DMS153 treated with DMSO at 0.1 percent for 48 hours (cell line): ENCODE measurements around the gene ACVRL1.

Source experiments
- DNase-seq: peaks from one replicate; lab custom pipeline; 2025; ENCODE audit not compliant: unreplicated experiment; lab: John Stamatoyannopoulos, UW

Gene ACVRL1

GRCh38 chr12:51896236-51896635 lies 11.1 kb upstream of the ACVRL1 start:
- DNase-seq, result no peak

- no peak for DNase-seq
Observed at GRCh38 chr12:51897181-51897580, 10.1 kb upstream of the ACVRL1 start.

GRCh38 chr12:51898506-51898905 lies 8.8 kb upstream of the ACVRL1 start:
- no peak for DNase-seq

- no peak for DNase-seq
Observed at GRCh38 chr12:51898937-51899336, 8.4 kb upstream of the ACVRL1 start.

GRCh38 chr12:51900323-51900889 lies 6.9 kb upstream of the ACVRL1 start:
- DNase-seq, result no peak

GRCh38 chr12:51901121-51901817 lies 6.0 kb upstream of the ACVRL1 start:
- no peak for DNase-seq

- no peak for DNase-seq
Observed at GRCh38 chr12:51901881-51902280, 5.4 kb upstream of the ACVRL1 start.

- no peak for DNase-seq
Observed at GRCh38 chr12:51904951-51905470, 2.3 kb upstream of the ACVRL1 start.

GRCh38 chr12:51905471-51906429 lies 1.6 kb upstream of the ACVRL1 start:
- no peak for DNase-seq

- DNase-seq, result no peak
Observed at GRCh38 chr12:51906430-51907082, 748 bp upstream of the ACVRL1 start.

GRCh38 chr12:51907856-51908425 lies 637 bp downstream of the ACVRL1 start:
- DNase-seq, result no peak

GRCh38 chr12:51908876-51909592 lies 1.7 kb downstream of the ACVRL1 start:
- DNase-seq, result no peak

GRCh38 chr12:51910168-51910567 lies 2.9 kb downstream of the ACVRL1 start:
- no peak for DNase-seq

- DNase-seq, result no peak
Observed at GRCh38 chr12:51910691-51911090, 3.4 kb downstream of the ACVRL1 start.

GRCh38 chr12:51911307-51911706 lies 4.0 kb downstream of the ACVRL1 start:
- no peak for DNase-seq

- no peak for DNase-seq
Observed at GRCh38 chr12:51911788-51912711, 4.7 kb downstream of the ACVRL1 start.

- no peak for DNase-seq
Observed at GRCh38 chr12:51913071-51914033, 6.0 kb downstream of the ACVRL1 start.
